SU-DHL-6 (cell line): Measurements from ENCODE around the gene CCDC134.

ENCODE experiments used
- H2AFZ ChIP-seq: fragments of 200-600 bp; sonication (generic); 2 replicates; pipeline ENCODE4 v1.6.1; 2014; ENCODE audit warnings: low read depth, mild to moderate bottlenecking, moderate library complexity, mixed read lengths, antibody characterized with exemption, low read length; ENCODE audit not compliant: severe bottlenecking
- H3F3A ChIP-seq: fragments of 200-600 bp; shearing (Covaris generic); 2 replicates; pipeline ENCODE4 v1.6.0; 2016; ENCODE audit warnings: antibody characterized with exemption, mild to moderate bottlenecking; ENCODE audit not compliant: insufficient read depth
- H3K27ac ChIP-seq: fragments of 200-600 bp; sonication (generic); 2 replicates; pipeline ENCODE4 v1.5.1; 2016; ENCODE audit warnings: low read depth, mild to moderate bottlenecking, low read length, moderate library complexity, mixed read lengths
- H3K27me3 ChIP-seq: fragments of 200-600 bp; sonication (generic), shearing (Covaris generic); 2 replicates; pipeline ENCODE4 v1.6.0; 2014; ENCODE audit warnings: mild to moderate bottlenecking, low read length
- H3K36me3 ChIP-seq: fragments of 200-600 bp; sonication (generic); 2 replicates; pipeline ENCODE4 v1.6.1; 2014; ENCODE audit warnings: mild to moderate bottlenecking, low read length, mixed read lengths
- H3K4me2 ChIP-seq: fragments of 300-600, 200-600 bp; shearing (Covaris generic), sonication (generic); 2 replicates; pipeline ENCODE4 v1.6.0; 2014; ENCODE audit warnings: low read length, low read depth, mild to moderate bottlenecking; ENCODE audit not compliant: poor library complexity, severe bottlenecking
- H3K4me3 ChIP-seq: fragments of 200-600 bp; sonication (generic); 2 replicates; pipeline ENCODE4 v1.5.1; 2014; ENCODE audit warnings: antibody characterized with exemption, low read length, mild to moderate bottlenecking, mixed read lengths; ENCODE audit not compliant: insufficient read depth, poor library complexity, severe bottlenecking
- H3K79me2 ChIP-seq: fragments of 200-600 bp; sonication (generic); 2 replicates; pipeline ENCODE4 v1.6.1; 2014; ENCODE audit warnings: mild to moderate bottlenecking, low read length, moderate library complexity; ENCODE audit not compliant: insufficient read depth
- H3K9ac ChIP-seq: fragments of 200-600 bp; sonication (generic); 2 replicates; pipeline ENCODE4 v1.7.0; 2014; ENCODE audit warnings: mild to moderate bottlenecking, low read length
- H3K9me2 ChIP-seq: fragments of 200-600 bp; sonication (generic); replicated peaks from 2 replicates; pipeline ENCODE4 v1.6.1; 2014; ENCODE audit warnings: low read length; ENCODE audit not compliant: insufficient read depth
- H3K9me3 ChIP-seq: fragments of 200-600 bp; sonication (generic); 2 replicates; pipeline ENCODE4 v1.6.1; 2014; ENCODE audit warnings: low read length, mixed read lengths; ENCODE audit not compliant: insufficient read depth
- H4K20me1 ChIP-seq: fragments of 200-600 bp; sonication (generic); 2 replicates; pipeline ENCODE4 v1.6.1; 2014; ENCODE audit warnings: low read depth, mild to moderate bottlenecking, antibody characterized with exemption, low read length, moderate library complexity, mixed read lengths
- CTCF ChIP-seq: fragments of 200-600 bp; sonication (generic); IDR thresholded peaks from one replicate; pipeline ENCODE4 v1.5.1; 2017; ENCODE audit warnings: antibody characterized with exemption, mild to moderate bottlenecking, low read length, moderate library complexity; ENCODE audit not compliant: insufficient read depth, poor library complexity, severe bottlenecking
- EZH2phosphoT487 ChIP-seq: fragments of 200-600 bp; sonication (generic), shearing (Covaris generic); conservative IDR thresholded peaks from 2 replicates; pipeline ENCODE4 v1.6.1; 2018; ENCODE audit warnings: mild to moderate bottlenecking, antibody characterized with exemption, low read length, moderate library complexity, mixed read lengths

Gene CCDC134

GRCh38 chr22:41836551-41836950 is 36.1 kb downstream of the CCDC134 start:
- H3K79me2 ChIP-seq: peaks cover 84% of the 10 kb centered on the region
- TF ChIP-seq CTCF: no peak
- no peak for TF ChIP-seq EZH2phosphoT487
- no peak overlapping the region for H3K4me3 ChIP-seq
- H3K36me3 ChIP-seq: peaks cover 31% of the 10 kb centered on the region
- H3K27ac ChIP-seq: no peak overlapping the region; the same call in 1 of the 2 replicates
- peaks cover 4% of the 10 kb centered on the region; the same call in 1 of the 2 replicates for H4K20me1 ChIP-seq
- 0 out of 2 replicates have a peak, but pooled peaks cover 4% of the 10 kb centered on the region for H3K9me3 ChIP-seq
- H3F3A ChIP-seq: peaks cover 10% of the 10 kb centered on the region
- no peak overlapping the region for H3K4me2 ChIP-seq
- H3K27me3 ChIP-seq: no peaks in the 10 kb centered on the region
- H3K9ac ChIP-seq: no peak overlapping the region
- H3K9me2 ChIP-seq: no peaks in the 10 kb centered on the region
- no peak overlapping the region for H2AFZ ChIP-seq

- Histone ChIP-seq H3K9me2 (no peaks in the 10 kb centered on the region), H3K27ac (peak overlapping the region; percentile 25), H3K9ac (no peak overlapping the region), H3K4me3 (no peak overlapping the region), H2AFZ (no peak overlapping the region), H3K4me2 (no peak overlapping the region), H4K20me1 (peaks cover 7% of the 10 kb centered on the region; the same call in 1 of the 2 replicates), H3K79me2 (peaks cover 98% of the 10 kb centered on the region), H3K36me3 (peaks cover 33% of the 10 kb centered on the region), H3K9me3 (no peaks in the 10 kb centered on the region), H3F3A (peaks cover 7% of the 10 kb centered on the region; the same call in 1 of the 2 replicates), H3K27me3 (no peaks in the 10 kb centered on the region)
- TF ChIP-seq CTCF (no peak), EZH2phosphoT487 (no peak)
Measured at GRCh38 chr22:41838842-41839618, 38.6 kb downstream of the CCDC134 start.

- Histone ChIP-seq H3K4me2 (peak overlapping the region; percentile 5), H3K36me3 (peaks cover 30% of the 10 kb centered on the region), H3K9me3 (no peaks in the 10 kb centered on the region), H3K4me3 (no peak overlapping the region), H3K9ac (no peak overlapping the region), H3K79me2 (peaks cover 98% of the 10 kb centered on the region), H3K27ac (0 out of 2 replicates have a peak overlapping the region, but pooled peaks have one; percentile 16), H3F3A (peaks cover 7% of the 10 kb centered on the region; the same call in 1 of the 2 replicates), H3K9me2 (no peaks in the 10 kb centered on the region), H2AFZ (no peak overlapping the region), H3K27me3 (no peaks in the 10 kb centered on the region), H4K20me1 (peaks cover 7% of the 10 kb centered on the region)
- TF ChIP-seq EZH2phosphoT487 (no peak), CTCF (no peak)
Measured at GRCh38 chr22:41840216-41840615, 39.7 kb downstream of the CCDC134 start.
